NB4 (cell line): ENCODE results near the gene GRM8.

ENCODE experiments used
- DNase-seq: peaks from one replicate; pipeline ENCODE4 v3.0.0; 2010; ENCODE audit warnings: low read depth
- H3K4me3 ChIP-seq: one replicate; pipeline ENCODE4 v1.5.1; 2011; ENCODE audit warnings: mild to moderate bottlenecking, low read depth, low read length, moderate library complexity
- CTCF ChIP-seq: IDR thresholded peaks from one replicate; pipeline ENCODE4 v1.5.1; 2012; ENCODE audit warnings: low read depth, low read length
- MAX ChIP-seq: IDR thresholded peaks from 2 replicates; pipeline ENCODE4 v1.6.1; 2011; ENCODE audit warnings: low read depth, low read length
- MYC ChIP-seq: IDR thresholded peaks from 2 replicates; pipeline ENCODE4 v1.6.1; 2011; ENCODE audit warnings: low read depth, low read length
- POLR2A ChIP-seq: IDR thresholded peaks from 2 replicates; pipeline ENCODE4 v1.6.1; 2011; ENCODE audit warnings: mild to moderate bottlenecking; ENCODE audit not compliant: insufficient read length; ENCODE audit errors: extremely low read depth

GRM8 gene

GRCh38 chr7:126819197-126819484 is 433.6 kb downstream of the GRM8 start:
- TF ChIP-seq POLR2A, result no peak
- TF ChIP-seq CTCF, result no peak
- no peak for TF ChIP-seq MYC
- no peak for TF ChIP-seq MAX
- no peak for DNase-seq
- no peak overlapping the region for H3K4me3 ChIP-seq

- TF ChIP-seq POLR2A (no peak), MYC (no peak), MAX (no peak), CTCF (no peak)
- no peak overlapping the region for H3K4me3 ChIP-seq
- no peak for DNase-seq
These were observed 434.1 kb downstream of the GRM8 start for GRCh38 chr7:126818393-126819196.

GRCh38 chr7:126809188-126809587 is 443.6 kb downstream of the GRM8 start:
- DNase-seq, result no peak

GRCh38 chr7:126806614-126807013 is 446.1 kb downstream of the GRM8 start:
- no peak overlapping the region for H3K4me3 ChIP-seq
- no peak for TF ChIP-seq MAX
- no peak for TF ChIP-seq CTCF
- TF ChIP-seq MYC, result no peak
- no peak for TF ChIP-seq POLR2A
- no peak for DNase-seq

More at GRCh38 chr7:126809188-126809587, 443.6 kb downstream of the GRM8 start:
- TF ChIP-seq MYC, result no peak
- no peak for TF ChIP-seq CTCF
- no peak for TF ChIP-seq MAX
- TF ChIP-seq POLR2A, result no peak
- no peak overlapping the region for H3K4me3 ChIP-seq

GRCh38 chr7:126805351-126805750 is 447.4 kb downstream of the GRM8 start:
- no peak for DNase-seq
- TF ChIP-seq MAX (no peak), MYC (no peak), CTCF (no peak)
- no peak overlapping the region for H3K4me3 ChIP-seq
